Neuron (in vitro differentiated cells): ENCODE results near the gene STX3.
A peak's percentile ranks its signal among the peaks of the same experiment; 100 is the strongest.

Experiments
- H2AFZ ChIP-seq: one replicate; pipeline ENCODE4 v1.6.1; 2013; ENCODE audit warnings: low read depth, mild to moderate bottlenecking, inconsistent platforms, low read length, moderate library complexity
- H3K27me3 ChIP-seq: one replicate; pipeline ENCODE4 v1.6.1; 2013; ENCODE audit warnings: low read length; ENCODE audit not compliant: insufficient read depth
- H3K36me3 ChIP-seq: one replicate; pipeline ENCODE4 v1.6.1; 2013; ENCODE audit warnings: low read length; ENCODE audit not compliant: insufficient read depth
- H3K4me1 ChIP-seq: one replicate; pipeline ENCODE4 v1.6.1; 2013; ENCODE audit warnings: low read length; ENCODE audit not compliant: insufficient read depth
- H3K4me3 ChIP-seq: 2 replicates; pipeline ENCODE4 v1.5.1; 2013; ENCODE audit warnings: mild to moderate bottlenecking, low read length, moderate library complexity
- H3K9me3 ChIP-seq: one replicate; pipeline ENCODE4 v1.6.1; 2013; ENCODE audit warnings: low read length

STX3 gene

GRCh38 chr11:59754859-59755700 is at the start of gene STX3:
Gene STX3 (plus strand): TSS chr11:59755376. CDS start chr11:59755606, 230 bp downstream.
- Histone ChIP-seq H3K4me1 (peaks cover 14% of the 10 kb centered on the region), H3K27me3 (peaks cover 40% of the 10 kb centered on the region), H2AFZ (peak within 1 kb of the TSS; percentile 98), H3K36me3 (no peaks in the 10 kb centered on the region), H3K4me3 (peak within 1 kb of the TSS; percentile 55), H3K9me3 (no peaks in the 10 kb centered on the region)

GRCh38 chr11:59706518-59707285 is 48.5 kb upstream of the STX3 start:
- Histone ChIP-seq H3K4me3 (no peak overlapping the region), H3K4me1 (peaks cover 9% of the 10 kb centered on the region), H3K27me3 (no peaks in the 10 kb centered on the region), H3K9me3 (no peaks in the 10 kb centered on the region), H3K36me3 (no peaks in the 10 kb centered on the region), H2AFZ (peak overlapping the region; percentile 51)

- no peaks in the 10 kb centered on the region for H3K36me3 ChIP-seq
- H3K4me3 ChIP-seq, result no peak overlapping the region
- no peaks in the 10 kb centered on the region for H3K9me3 ChIP-seq
- H3K4me1 ChIP-seq, result peaks cover 9% of the 10 kb centered on the region
- no peaks in the 10 kb centered on the region for H3K27me3 ChIP-seq
- peak overlapping the region; percentile 51 for H2AFZ ChIP-seq
These were observed 47.8 kb upstream of the STX3 start for GRCh38 chr11:59707371-59707770.

- Histone ChIP-seq H3K4me1 (peaks cover 9% of the 10 kb centered on the region), H3K4me3 (no peak overlapping the region), H3K9me3 (no peaks in the 10 kb centered on the region), H2AFZ (no peak overlapping the region), H3K27me3 (no peaks in the 10 kb centered on the region), H3K36me3 (no peaks in the 10 kb centered on the region)
These were observed 46.6 kb upstream of the STX3 start for GRCh38 chr11:59708537-59708936.

GRCh38 chr11:59710136-59710847 is 44.9 kb upstream of the STX3 start:
- Histone ChIP-seq H3K4me3 (no peak overlapping the region), H3K36me3 (no peaks in the 10 kb centered on the region), H3K27me3 (peaks cover 6% of the 10 kb centered on the region), H2AFZ (no peak overlapping the region), H3K9me3 (no peaks in the 10 kb centered on the region), H3K4me1 (peaks cover 9% of the 10 kb centered on the region)

- Histone ChIP-seq H3K4me3 (no peak within 1 kb of the TSS), H2AFZ (no peak within 1 kb of the TSS), H3K36me3 (no peaks in the 10 kb centered on the region), H3K9me3 (no peaks in the 10 kb centered on the region), H3K27me3 (peaks cover 7% of the 10 kb centered on the region), H3K4me1 (no peaks in the 10 kb centered on the region)
These were observed 41.4 kb upstream of the STX3 start, which contains the start of gene OR10V1 for GRCh38 chr11:59713745-59714144. Gene OR10V1 (minus strand): TSS chr11:59713845. CDS start chr11:59713845, 0 bp downstream.

GRCh38 chr11:59716051-59716450 is 39.1 kb upstream of the STX3 start:
- Histone ChIP-seq H3K9me3 (no peaks in the 10 kb centered on the region), H2AFZ (no peak overlapping the region), H3K4me1 (no peaks in the 10 kb centered on the region), H3K4me3 (no peak overlapping the region), H3K36me3 (no peaks in the 10 kb centered on the region), H3K27me3 (peaks cover 7% of the 10 kb centered on the region)

- no peaks in the 10 kb centered on the region for H3K36me3 ChIP-seq
- H3K27me3 ChIP-seq, result peaks cover 11% of the 10 kb centered on the region
- H2AFZ ChIP-seq, result no peak overlapping the region
- H3K4me3 ChIP-seq, result no peak overlapping the region
- H3K4me1 ChIP-seq, result no peaks in the 10 kb centered on the region
- H3K9me3 ChIP-seq, result no peaks in the 10 kb centered on the region
These were observed 35.6 kb upstream of the STX3 start for GRCh38 chr11:59719556-59719955.

- Histone ChIP-seq H3K4me3 (no peak overlapping the region), H3K4me1 (no peaks in the 10 kb centered on the region), H3K36me3 (no peaks in the 10 kb centered on the region), H3K9me3 (no peaks in the 10 kb centered on the region), H2AFZ (no peak overlapping the region), H3K27me3 (peaks cover 4% of the 10 kb centered on the region)
These were observed 31.1 kb upstream of the STX3 start for GRCh38 chr11:59724066-59724465.

GRCh38 chr11:59727426-59727825 is 27.8 kb upstream of the STX3 start:
- no peaks in the 10 kb centered on the region for H3K36me3 ChIP-seq
- H2AFZ ChIP-seq, result no peak overlapping the region
- no peaks in the 10 kb centered on the region for H3K9me3 ChIP-seq
- peaks cover under 1% of the 10 kb centered on the region for H3K27me3 ChIP-seq
- H3K4me3 ChIP-seq, result no peak overlapping the region
- peaks cover 3% of the 10 kb centered on the region for H3K4me1 ChIP-seq

GRCh38 chr11:59728154-59728553 is 27.0 kb upstream of the STX3 start:
- no peaks in the 10 kb centered on the region for H3K27me3 ChIP-seq
- peaks cover 7% of the 10 kb centered on the region for H3K4me1 ChIP-seq
- no peaks in the 10 kb centered on the region for H3K36me3 ChIP-seq
- H3K4me3 ChIP-seq, result no peak overlapping the region
- H2AFZ ChIP-seq, result no peak overlapping the region
- no peaks in the 10 kb centered on the region for H3K9me3 ChIP-seq

GRCh38 chr11:59728913-59729312 is 26.3 kb upstream of the STX3 start:
- Histone ChIP-seq H3K27me3 (no peaks in the 10 kb centered on the region), H3K9me3 (no peaks in the 10 kb centered on the region), H2AFZ (no peak overlapping the region), H3K4me3 (no peak overlapping the region), H3K4me1 (peaks cover 7% of the 10 kb centered on the region), H3K36me3 (no peaks in the 10 kb centered on the region)

GRCh38 chr11:59729834-59730233 is 25.3 kb upstream of the STX3 start:
- no peaks in the 10 kb centered on the region for H3K27me3 ChIP-seq
- no peak overlapping the region for H2AFZ ChIP-seq
- H3K4me1 ChIP-seq, result peaks cover 7% of the 10 kb centered on the region
- H3K9me3 ChIP-seq, result no peaks in the 10 kb centered on the region
- no peaks in the 10 kb centered on the region for H3K36me3 ChIP-seq
- H3K4me3 ChIP-seq, result no peak overlapping the region
